OCI-LY7 (cell line): ENCODE measurements around the gene PCNT. TPM values are rescaled to one million over a fixed set of nuclear protein-coding genes. Genes with fewer than 3 reads are reported as not detected.

Source experiments
- BruUV-seq: library from RNA; stranded (reverse); fragments of 400-500 nt; replicated peaks from 2 replicates; lab custom pipeline; 2021; lab: Mats Ljungman, UMichigan
- CTCF ChIA-PET: fragments of 300-600 bp; sonication (Branson Sonifier 250); formaldehyde crosslinking; loops from one replicate; lab custom pipeline; 2022; ENCODE audit warnings: antibody characterized with exemption; ENCODE audit not compliant: unreplicated experiment; lab: Charles Lee
- POLR2A ChIA-PET: fragments of 300-600 bp; sonication (Branson Sonifier 250); formaldehyde crosslinking; loops from one replicate; lab custom pipeline; 2022; ENCODE audit warnings: antibody characterized with exemption; lab: Charles Lee
- DNase-seq: peaks from one replicate; pipeline ENCODE4 v3.0.0-alpha.2; 2015; ENCODE audit warnings: low spot score
- H2AFZ ChIP-seq: fragments of 200-600 bp; sonication (generic), shearing (Covaris generic); 2 replicates; pipeline ENCODE4 v1.6.1; 2014; ENCODE audit warnings: mild to moderate bottlenecking, antibody characterized with exemption, low read length, moderate library complexity
- H3K27ac ChIP-seq: fragments of 200-600 bp; sonication (generic); 2 replicates; pipeline ENCODE4 v1.5.1; 2014; ENCODE audit warnings: mixed run types, low read depth, mild to moderate bottlenecking, moderate library complexity, low read length, inconsistent platforms; ENCODE audit not compliant: poor library complexity, severe bottlenecking
- H3K36me3 ChIP-seq: fragments of 200-600 bp; sonication (generic); 2 replicates; pipeline ENCODE4 v1.6.1; 2014; ENCODE audit warnings: mild to moderate bottlenecking, antibody characterized with exemption, low read length, moderate library complexity, mixed read lengths; ENCODE audit not compliant: insufficient read depth
- H3K4me1 ChIP-seq: fragments of 200-600 bp; sonication (generic); 2 replicates; pipeline ENCODE4 v1.5.1; 2014; ENCODE audit warnings: mild to moderate bottlenecking, low read length; ENCODE audit not compliant: insufficient read depth, poor library complexity, severe bottlenecking
- H3K4me2 ChIP-seq: fragments of 200-600 bp; sonication (generic); 2 replicates; pipeline ENCODE4 v1.6.1; 2014; ENCODE audit warnings: mild to moderate bottlenecking, low read length
- H3K4me3 ChIP-seq: fragments of 200-600 bp; sonication (generic); 2 replicates; pipeline ENCODE4 v1.5.1; 2014; ENCODE audit warnings: mild to moderate bottlenecking, low read depth, low read length; ENCODE audit not compliant: poor library complexity, severe bottlenecking
- H3K79me2 ChIP-seq: fragments of 200-600 bp; sonication (generic); 2 replicates; pipeline ENCODE4 v1.6.1; 2016; ENCODE audit warnings: low read depth, mild to moderate bottlenecking, low read length, moderate library complexity, mixed read lengths; ENCODE audit not compliant: insufficient read depth
- H3K9me2 ChIP-seq: fragments of 200-600 bp; sonication (generic); 2 replicates; pipeline ENCODE4 v1.6.1; 2016; ENCODE audit warnings: mild to moderate bottlenecking, low read length, mixed read lengths; ENCODE audit not compliant: insufficient read depth
- H3K9me3 ChIP-seq: fragments of 200-600 bp; sonication (generic); 2 replicates; pipeline ENCODE4 v1.6.1; 2014; ENCODE audit warnings: mild to moderate bottlenecking, mixed run types, low read length, mixed read lengths
- H4K20me1 ChIP-seq: fragments of 200-600 bp; sonication (generic); 2 replicates; pipeline ENCODE4 v1.6.1; 2014; ENCODE audit warnings: mild to moderate bottlenecking, antibody characterized with exemption, low read length, moderate library complexity, mixed read lengths; ENCODE audit not compliant: insufficient read depth
- CTCF ChIP-seq: fragments of 200-600 bp; sonication (generic); conservative IDR thresholded peaks from 2 replicates; pipeline ENCODE4 v1.5.1; 2014; ENCODE audit warnings: mild to moderate bottlenecking, antibody characterized with exemption, low read length, moderate library complexity, mixed read lengths
- EZH2phosphoT487 ChIP-seq: fragments of 200-600 bp; sonication (generic); IDR thresholded peaks from 2 replicates; pipeline ENCODE4 v1.6.1; 2018; ENCODE audit warnings: low read depth, borderline replicate concordance, mild to moderate bottlenecking, mixed run types, antibody characterized with exemption, low read length, moderate library complexity, mixed read lengths
- intact Hi-C: fragments of 100-400 bp; cut with micrococcal nuclease; formaldehyde crosslinking; loops from one replicate; pipeline ENCODE4 v1.10.0; 2022; ENCODE audit not compliant: unreplicated experiment
- total RNA-seq, 2 experiments: library from RNA; depleted of rRNA in 1 of 2; stranded (reverse); fragments of >200 nt in 1 of 2; shearing (Covaris generic) in 1 of 2; gene quantifications; 2 replicates each; pipeline ENCODE4 v1.2.3, GENCODE V29; 2014 to 2022

PCNT gene
- total RNA-seq, 2 experiments from 2014 or later = 48.4 to 84.1 TPM

DNA sequence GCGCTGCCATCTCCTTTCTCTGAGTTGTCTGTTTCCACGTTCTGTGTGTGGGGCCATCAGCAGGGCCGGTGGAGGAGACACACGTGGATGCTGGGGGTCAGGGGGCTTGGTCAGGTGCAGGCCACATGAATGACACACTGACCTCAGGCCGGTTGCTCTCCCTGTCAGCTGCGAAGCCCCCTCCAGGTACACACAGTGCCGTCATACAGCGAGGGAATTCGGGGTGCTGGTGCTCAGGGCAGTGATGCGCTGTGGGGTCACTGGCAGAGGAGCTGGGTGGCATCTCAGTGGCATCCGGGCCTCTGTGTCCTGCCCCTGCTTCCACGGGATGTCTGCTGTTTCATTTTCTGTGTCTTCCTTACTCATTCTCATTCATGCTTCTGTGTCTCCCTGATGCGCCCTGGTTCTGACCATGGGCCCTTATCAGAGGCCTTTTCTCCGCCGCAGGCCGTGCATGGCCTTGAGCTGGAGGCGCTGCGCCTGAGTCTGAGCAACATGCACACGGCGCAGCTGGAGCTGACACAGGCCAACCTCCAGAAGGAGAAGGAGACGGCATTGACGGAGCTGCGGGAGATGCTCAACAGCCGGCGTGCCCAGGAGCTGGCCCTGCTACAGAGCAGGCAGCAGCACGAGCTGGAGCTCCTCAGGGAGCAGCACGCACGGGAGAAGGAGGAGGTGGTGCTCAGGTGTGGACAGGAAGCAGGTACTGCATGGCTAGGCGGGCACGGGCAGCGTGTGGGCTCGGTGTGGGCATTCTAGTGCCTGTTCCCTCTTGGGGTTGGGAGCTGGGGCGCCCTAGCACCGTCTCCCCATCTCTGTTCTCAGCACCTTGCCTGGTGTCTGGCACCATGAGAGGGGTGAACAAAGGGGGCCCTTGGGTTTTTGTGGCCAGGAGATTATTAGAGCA lies 22.6 kb downstream of the PCNT start:
- Histone ChIP-seq H3K9me3 (no peaks in the 10 kb centered on the region), H3K9me2 (no peaks in the 10 kb centered on the region), H3K4me2 (no peak overlapping the region), H3K36me3 (peaks cover 92% of the 10 kb centered on the region), H4K20me1 (no peaks in the 10 kb centered on the region), H2AFZ (no peak overlapping the region), H3K27ac (no peak overlapping the region), H3K79me2 (peaks cover 8% of the 10 kb centered on the region; the same call in 1 of the 2 replicates), H3K4me3 (no peak overlapping the region), H3K4me1 (no peaks in the 10 kb centered on the region)
- no peak for TF ChIP-seq EZH2phosphoT487
- TF ChIP-seq CTCF = no peak
- intact Hi-C loops = no loop called here
- POLR2A ChIA-PET = no interaction called here
- no TSS peak for BruUV-seq
- CTCF ChIA-PET = no interaction called here
- DNase-seq = no peak

DNA sequence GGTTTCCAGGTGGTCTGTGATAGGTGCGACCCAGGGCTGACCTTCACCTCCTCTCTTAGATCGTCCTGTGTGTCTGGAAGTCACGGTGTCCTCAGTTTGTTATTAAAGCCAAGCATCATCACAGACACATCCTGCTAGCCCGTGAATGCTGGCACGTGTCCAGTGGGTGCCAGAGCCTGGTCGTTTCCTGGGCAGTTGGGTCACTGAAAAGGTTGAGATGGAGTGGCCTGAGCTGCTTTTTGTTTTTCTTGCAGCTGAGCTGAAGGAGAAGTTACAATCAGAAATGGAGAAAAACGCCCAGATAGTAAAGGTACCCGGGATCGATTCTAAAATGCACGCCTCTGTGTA lies 23.2 kb downstream of the PCNT start:
- Histone ChIP-seq H3K36me3 (peaks cover 92% of the 10 kb centered on the region), H3K9me2 (no peaks in the 10 kb centered on the region), H3K27ac (no peak overlapping the region), H3K4me3 (no peak overlapping the region), H3K9me3 (no peaks in the 10 kb centered on the region), H3K4me2 (no peak overlapping the region), H2AFZ (no peak overlapping the region), H3K79me2 (peaks cover 4% of the 10 kb centered on the region; the same call in 1 of the 2 replicates), H3K4me1 (no peaks in the 10 kb centered on the region), H4K20me1 (no peaks in the 10 kb centered on the region)
- DNase-seq = no peak
- POLR2A ChIA-PET = no interaction called here
- no TSS peak for BruUV-seq
- intact Hi-C loops = no loop called here
- CTCF ChIA-PET = no interaction called here
- TF ChIP-seq CTCF = no peak
- no peak for TF ChIP-seq EZH2phosphoT487

- H3K4me1 ChIP-seq = no peaks in the 10 kb centered on the region
- peaks cover 92% of the 10 kb centered on the region for H3K36me3 ChIP-seq
- ChIA-PET POLR2A (no interaction called here), CTCF (no interaction called here)
- intact Hi-C loops = no loop called here
- H2AFZ ChIP-seq = no peak overlapping the region
- H3K9me3 ChIP-seq = no peaks in the 10 kb centered on the region
- no peak overlapping the region for H3K4me2 ChIP-seq
- H3K4me3 ChIP-seq = no peak overlapping the region
- H3K27ac ChIP-seq = no peak overlapping the region
- no peaks in the 10 kb centered on the region for H3K9me2 ChIP-seq
- TF ChIP-seq EZH2phosphoT487 = no peak
- peak; percentile 69 for TF ChIP-seq CTCF
- H4K20me1 ChIP-seq = no peaks in the 10 kb centered on the region
- BruUV-seq = no TSS peak
- peak; percentile 43 for DNase-seq
- peaks cover 4% of the 10 kb centered on the region; the same call in 1 of the 2 replicates for H3K79me2 ChIP-seq
Observed at GRCh38 chr21:46347791-46348381, 23.9 kb downstream of the PCNT start.
